Heart left ventricle (tissue), 16 donors: ENCODE measurements around the gene CCDC195. TPM values are rescaled to one million over a fixed set of nuclear protein-coding genes. Genes with fewer than 3 reads are reported as not detected.

Experiments used
- ATAC-seq, 4 donors: fragments of 200-7000 bp; cut with Tn5 transposase; one replicate each; pipeline ENCODE4 v1.9.1; 2020 to 2022; ENCODE audit warnings: moderate library complexity in 4 of 4, mild to moderate bottlenecking in 3 of 4, moderate number of reproducible peaks in 1 of 4
- DNase-seq, 5 donors: peaks; one replicate each; pipeline ENCODE4 v3.0.0-alpha.2; 2020
- H3K27ac ChIP-seq, 12 donors: fragments of 200-600 bp; sonication (generic) in 4 of 12; one replicate each; pipeline versions ENCODE4 v1.5.0 to v1.8.0; 2016 to 2022; ENCODE audit warnings: mild to moderate bottlenecking in 2 of 12
- H3K27me3 ChIP-seq, 9 donors: fragments of 200-600 bp; sonication (generic) in 2 of 9; one replicate each; pipeline versions ENCODE4 v1.5.1 to v1.8.0; 2016 to 2022; ENCODE audit warnings: mild to moderate bottlenecking in 3 of 9
- H3K36me3 ChIP-seq, 9 donors: fragments of 200-600 bp; sonication (generic) in 2 of 9; one replicate each; pipeline versions ENCODE4 v1.5.0 to v1.8.0; 2018 to 2022; ENCODE audit warnings: mild to moderate bottlenecking in 2 of 9
- H3K4me1 ChIP-seq, 12 donors: fragments of 200-600 bp; sonication (generic) in 4 of 12; one replicate each; pipeline versions ENCODE4 v1.5.0 to v1.8.0; 2016 to 2022; ENCODE audit warnings: mild to moderate bottlenecking in 3 of 12
- H3K4me3 ChIP-seq, 12 donors: fragments of 200-600 bp; sonication (generic) in 4 of 12; one replicate each; pipeline versions ENCODE4 v1.5.0 to v1.8.0; 2017 to 2022; ENCODE audit warnings: mild to moderate bottlenecking in 9 of 12, moderate library complexity in 4 of 12
- H3K9me3 ChIP-seq, 12 donors: fragments of 200-600 bp; sonication (generic) in 4 of 12; one replicate each; pipeline versions ENCODE4 v1.5.0 to v1.8.0; 2016 to 2022; ENCODE audit warnings: mild to moderate bottlenecking in 1 of 12
- POLR2A ChIP-seq, 2 donors: fragments of 450-650 bp; IDR thresholded peaks; one replicate each; pipeline ENCODE4 v1.6.1; 2017; ENCODE audit warnings: antibody characterized with exemption in 2 of 2, mild to moderate bottlenecking in 2 of 2, moderate library complexity in 2 of 2
- WGBS, 4 donors: extraction: QIAGEN DNeasy Blood & Tissue Kit in 2 of 4; methylation state at CpG; one replicate each; pipeline versions ENCODE4 v1.1.5 to v1.1.7; 2013 to 2018; 5-methylcytosine and 5-hydroxymethylcytosine counted together
- intact Hi-C, 10 donors: fragments of 100-400 bp; cut with DNase I; formaldehyde crosslinking; loops; one replicate each; pipeline versions ENCODE4 v1.11.1 to v1.14.2; 2022
- polyA plus RNA-seq, 2 donors: library from polyadenylated mRNA; stranded (reverse); fragments of 200-250 nt; gene quantifications; one replicate each; pipeline ENCODE4 v1.2.3, GENCODE V29; 2013
- total RNA-seq, 9 donors: library from RNA; depleted of rRNA in 2 of 9; stranded (reverse); fragments of >200 nt in 2 of 9; fragmentation: NEBNext Ultra II Directional in 3 of 9; extraction: Animal tissue kit (Norgen Biotek cat#: 25700) in 3 of 9; gene quantifications; one replicate each; pipeline versions ENCODE4 v1.1.0 to v1.2.4, GENCODE V29; 2016 to 2023
- TF ChIP-seq, protein P1 (sequence below), 12 donors: fragments of 200-600 bp; sonication (generic) in 4 of 12; IDR thresholded peaks; one replicate each; pipeline versions ENCODE4 v1.5.0 to v1.8.0; 2018 to 2022; ENCODE audit warnings: antibody characterized with exemption in 12 of 12, mild to moderate bottlenecking in 5 of 12
- donor health status: ischemic (EF 13 %, LVEDD 7.1; RV severe dilation, severe dysfunction).
- donor health status: healthy with polysubstance abuse.
- donor health status: DM: no; HTN: yes; CAD: no.
- donor health status: DM: no; HTN: no; CAD: no.
- donor health status: ischemic (EF 25% LVEDD 6.9; RV normal size, moderate dysfunction).
- donor health status: ischemic (EF 25% LVEDD 5.7; RV mildly dilated, moderate dysfunction).
- donor health status: healthy.
- donor health status: DM: yes; HTN: yes; CAD: no.
- donor health status: ischemic (EF 35%, LVEDD 5.7; RV mildly dilated, moderate dysfunction).
- donor health status: nonischemic (EF 11% LVEDD 7.7; RV severe dilation, severe dysfunction).
- donor health status: DM: yes; HTN: yes; CAD: no.
- donor health status: PGD.
- donor health status: ischemic (EF 29% LVEDD 5.4; RV normal size, mild dysfunction).
- donor health status: nonischemic (EF 23%, LVEDD 6.1; RV moderate dilation, normal function).

The CCDC195 gene
- total and polyA plus RNA-seq, 11 donors: not detected

- intact Hi-C loops: no loop called here
- WGBS, 4 donors: 90 to 100% (median 92%) methylated on average over 1 of the region's 1 CpG
- Histone ChIP-seq H3K9me3 (peaks cover 0 to 15% (median 6%) of the 10 kb centered on the region in 12 donors), H3K27ac (no peak overlapping the region), H3K27me3 (no peaks in the 10 kb centered on the region), H3K4me1 (no peaks in the 10 kb centered on the region), H3K36me3 (no peaks in the 10 kb centered on the region), H3K4me3 (no peak overlapping the region)
- TF ChIP-seq, protein P1, sequence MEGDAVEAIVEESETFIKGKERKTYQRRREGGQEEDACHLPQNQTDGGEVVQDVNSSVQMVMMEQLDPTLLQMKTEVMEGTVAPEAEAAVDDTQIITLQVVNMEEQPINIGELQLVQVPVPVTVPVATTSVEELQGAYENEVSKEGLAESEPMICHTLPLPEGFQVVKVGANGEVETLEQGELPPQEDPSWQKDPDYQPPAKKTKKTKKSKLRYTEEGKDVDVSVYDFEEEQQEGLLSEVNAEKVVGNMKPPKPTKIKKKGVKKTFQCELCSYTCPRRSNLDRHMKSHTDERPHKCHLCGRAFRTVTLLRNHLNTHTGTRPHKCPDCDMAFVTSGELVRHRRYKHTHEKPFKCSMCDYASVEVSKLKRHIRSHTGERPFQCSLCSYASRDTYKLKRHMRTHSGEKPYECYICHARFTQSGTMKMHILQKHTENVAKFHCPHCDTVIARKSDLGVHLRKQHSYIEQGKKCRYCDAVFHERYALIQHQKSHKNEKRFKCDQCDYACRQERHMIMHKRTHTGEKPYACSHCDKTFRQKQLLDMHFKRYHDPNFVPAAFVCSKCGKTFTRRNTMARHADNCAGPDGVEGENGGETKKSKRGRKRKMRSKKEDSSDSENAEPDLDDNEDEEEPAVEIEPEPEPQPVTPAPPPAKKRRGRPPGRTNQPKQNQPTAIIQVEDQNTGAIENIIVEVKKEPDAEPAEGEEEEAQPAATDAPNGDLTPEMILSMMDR (IDR thresholded peaks at IDR 0.05): no peak
- TF ChIP-seq POLR2A (IDR thresholded peaks at IDR 0.05): no peak
- ATAC-seq (no peak), DNase-seq (no peak)
Observed at GRCh38 chr2:224736227-224736626, 20.1 kb upstream of the CCDC195 start.

DNA sequence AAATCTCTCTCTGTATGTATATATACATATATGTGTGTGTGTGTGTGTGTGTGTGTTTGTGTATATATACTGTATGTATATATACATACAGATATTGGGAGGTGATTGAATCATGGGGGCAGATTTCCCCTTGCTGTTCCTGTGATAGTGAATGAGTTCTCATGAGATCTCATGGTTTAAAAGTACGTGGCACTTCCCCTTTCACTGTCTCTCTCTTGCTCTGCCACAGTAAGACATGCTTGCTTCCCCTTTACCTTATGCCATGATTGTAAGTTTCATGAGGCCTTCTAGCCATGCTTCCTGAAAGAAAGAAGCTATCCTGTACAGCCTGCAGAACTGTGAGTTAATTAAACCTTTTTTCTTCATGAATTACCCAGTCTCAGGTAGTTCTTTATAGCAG is 18.8 kb upstream of the CCDC195 start:
- H3K27me3 ChIP-seq: no peaks in the 10 kb centered on the region
- 52 to 70% (median 67%) methylated on average over 1 of the region's 1 CpG for WGBS, 4 donors
- no peak overlapping the region for H3K27ac ChIP-seq
- no peak overlapping the region for H3K4me3 ChIP-seq
- no peak for DNase-seq
- no peak for ATAC-seq
- no peaks in the 10 kb centered on the region for H3K36me3 ChIP-seq
- TF ChIP-seq, protein P1 (IDR thresholded peaks at IDR 0.05): no peak
- TF ChIP-seq POLR2A (IDR thresholded peaks at IDR 0.05): no peak
- H3K9me3 ChIP-seq: peaks cover 0 to 15% (median 6%) of the 10 kb centered on the region in 12 donors
- intact Hi-C loops: no loop called here
- H3K4me1 ChIP-seq: no peaks in the 10 kb centered on the region

DNA sequence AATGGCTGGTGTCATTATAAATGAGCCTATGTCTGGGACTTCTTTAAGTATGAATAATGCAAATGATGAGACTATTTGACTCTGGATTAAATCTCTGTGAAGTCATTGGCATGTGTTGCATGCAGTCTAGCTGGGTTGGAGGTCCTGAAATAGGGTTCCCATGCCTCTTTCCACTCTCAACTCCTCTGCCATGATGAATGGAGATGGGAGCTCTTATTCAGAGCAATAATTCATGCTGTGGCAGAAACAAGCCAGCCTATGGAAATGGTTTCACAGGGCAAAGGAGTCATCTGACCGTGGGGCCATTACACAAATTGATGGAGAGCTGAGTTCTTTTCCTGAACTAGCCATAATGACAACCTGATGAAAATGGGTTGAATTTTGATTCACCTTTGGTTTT is 15.5 kb upstream of the CCDC195 start:
- intact Hi-C loops: no loop called here
- Histone ChIP-seq H3K27me3 (no peaks in the 10 kb centered on the region), H3K4me3 (no peak overlapping the region), H3K9me3 (peaks cover 0 to 28% (median 10%) of the 10 kb centered on the region in 12 donors), H3K4me1 (no peaks in the 10 kb centered on the region), H3K36me3 (no peaks in the 10 kb centered on the region), H3K27ac (no peak overlapping the region)
- DNase-seq: no peak
- WGBS, 4 donors: 74 to 85% (median 79%) methylated on average over 1 of the region's 1 CpG
- no peak for ATAC-seq
- TF ChIP-seq, protein P1 (IDR thresholded peaks at IDR 0.05): no peak
- no peak for TF ChIP-seq POLR2A (IDR thresholded peaks at IDR 0.05)

- Histone ChIP-seq H3K4me3 (no peak overlapping the region), H3K27me3 (no peaks in the 10 kb centered on the region), H3K27ac (no peak overlapping the region), H3K36me3 (no peaks in the 10 kb centered on the region), H3K9me3 (peaks cover 0 to 26% (median 4%) of the 10 kb centered on the region in 12 donors), H3K4me1 (no peaks in the 10 kb centered on the region)
- WGBS, 4 donors: 78 to 85% (median 84%) methylated on average over 1 of the region's 1 CpG
- no peak for DNase-seq
- TF ChIP-seq, protein P1 (IDR thresholded peaks at IDR 0.05): no peak
- TF ChIP-seq POLR2A (IDR thresholded peaks at IDR 0.05): no peak
- intact Hi-C loops: no loop called here
- ATAC-seq: no peak
Observed at GRCh38 chr2:224729435-224729834, 13.3 kb upstream of the CCDC195 start.
